GM13976 (cell line): ENCODE measurements around the gene UNC5A.

Experiments used
- DNase-seq: peaks from one replicate; pipeline ENCODE4 v3.0.0; 2012; ENCODE audit warnings: low spot score
- CTCF ChIP-seq: IDR thresholded peaks from 2 replicates; pipeline ENCODE4 v1.5.1; 2012; ENCODE audit warnings: borderline replicate concordance, mild to moderate bottlenecking; ENCODE audit not compliant: insufficient read depth; ENCODE audit errors: extremely low read depth, missing control alignments, control extremely low read depth
- in situ Hi-C: fragments of 300-500 bp; cut with MboI; formaldehyde crosslinking; loops from one replicate; pipeline ENCODE4 v1.12.0; 2022; ENCODE audit warnings: low sequenced_read_pairs, mixed read lengths, inconsistent platforms; ENCODE audit not compliant: unreplicated experiment

Gene UNC5A

GRCh38 chr5:176835918-176836317 is 25.6 kb downstream of the UNC5A start:
- no peak for DNase-seq
- TF ChIP-seq CTCF = no peak
- in situ Hi-C loops = no loop called here

GRCh38 chr5:176836811-176837706 is 26.7 kb downstream of the UNC5A start:
- in situ Hi-C loops = no loop called here

GRCh38 chr5:176837707-176838115 is 27.4 kb downstream of the UNC5A start:
- in situ Hi-C loops = no loop called here
- peak; percentile 81 for DNase-seq
- TF ChIP-seq CTCF = no peak

More at GRCh38 chr5:176836811-176837706, 26.7 kb downstream of the UNC5A start:
- no peak for DNase-seq
- TF ChIP-seq CTCF = no peak

GRCh38 chr5:176843673-176844072 is 33.3 kb downstream of the UNC5A start:
- no peak for TF ChIP-seq CTCF
- DNase-seq = no peak
- in situ Hi-C loops = no loop called here

- no peak for DNase-seq
- in situ Hi-C loops = no loop called here
- no peak for TF ChIP-seq CTCF
Measured at GRCh38 chr5:176844281-176844680, 33.9 kb downstream of the UNC5A start.

GRCh38 chr5:176844706-176845391 is 34.5 kb downstream of the UNC5A start:
- DNase-seq = no peak
- TF ChIP-seq CTCF = no peak
- in situ Hi-C loops = no loop called here
